Measurements from ENCODE around the gene ITSN2. TPM values are rescaled to one million over a fixed set of nuclear protein-coding genes. Genes with fewer than 3 reads are reported as not detected.

The ITSN2 gene
- total RNA-seq, 1 experiment from 2014 or later, result 26.5 TPM

DNA sequence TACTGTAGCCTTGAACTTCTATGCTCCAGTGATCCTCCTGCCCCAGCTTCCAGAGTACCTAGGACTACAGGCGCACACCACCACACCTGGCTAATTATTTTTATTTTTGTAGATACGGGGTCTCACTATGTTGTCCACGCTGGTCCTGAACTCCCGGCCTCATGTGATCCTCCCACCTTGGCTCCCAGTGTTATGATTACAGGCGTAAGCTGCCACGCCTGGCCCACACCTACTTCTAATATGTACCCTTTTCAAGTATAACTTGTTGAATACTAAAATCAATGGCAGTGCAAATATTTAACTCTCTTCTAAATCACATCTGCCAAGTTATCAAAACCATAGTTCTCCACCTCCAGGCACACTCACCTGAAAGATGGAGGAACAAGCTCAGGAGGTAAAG is 58.7 kb downstream of the ITSN2 start:
- H3K36me3 ChIP-seq (ENCODE audit: control insufficient read depth in 1 of 2, insufficient read depth in 2 of 2, low read length in 2 of 2), result peaks cover 4 to 14% of the 10 kb centered on the region in 2 experiments; a peak in 2 of 4 replicates
- no peak overlapping the region for H2AFZ ChIP-seq (ENCODE audit: low read depth, low read length, poor library complexity, severe bottlenecking)
- DNase-seq (ENCODE audit: low read depth, low spot score) (no peak), ATAC-seq (no peak)
- no peak overlapping the region for H3K4me2 ChIP-seq (ENCODE audit: low read length)
- no peaks in the 10 kb centered on the region for H3K9me3 ChIP-seq (ENCODE audit: control insufficient read depth in 1 of 2, insufficient read depth in 1 of 2, low read depth in 1 of 2, low read length in 2 of 2)
- ChIA-PET POLR2A (no interaction called here), RAD21 (ENCODE audit: low non-redundant PET in 1 of 2, low total read pairs in 2 of 2, uncharacterized antibody in 2 of 2, unreplicated experiment in 2 of 2) (no interaction called here), CTCF (no interaction called here)
- no peak overlapping the region for H3K9ac ChIP-seq (ENCODE audit: low read length)
- H3K79me2 ChIP-seq (ENCODE audit: insufficient read depth, low read length), result no peaks in the 10 kb centered on the region
- intact Hi-C loops (cut with micrococcal nuclease), result no loop called here
- H3K9me2 ChIP-seq (ENCODE audit: insufficient read depth), result no peaks in the 10 kb centered on the region
- no peaks in the 10 kb centered on the region for H3K27me3 ChIP-seq (ENCODE audit: insufficient read depth, low read length)
- no peak overlapping the region for H3K27ac ChIP-seq (ENCODE audit: low read depth, low read length)
- no TSS peak for BruUV-seq (replicated peaks)
- H4K20me1 ChIP-seq (ENCODE audit: insufficient read depth), result no peaks in the 10 kb centered on the region
- no peaks in the 10 kb centered on the region for H3K4me1 ChIP-seq (ENCODE audit: control insufficient read depth in 1 of 2, insufficient read depth in 2 of 2, low read length in 2 of 2)
- no peak overlapping the region for H3K4me3 ChIP-seq (replicated peaks in 1 of 2; ENCODE audit: low read depth in 1 of 2, low read length in 2 of 2)
- no peak for TF ChIP-seq SRF (IDR thresholded peaks at IDR 0.05; ENCODE audit: low read depth)
- TF ChIP-seq EZH2phosphoT487 (IDR thresholded peaks at IDR 0.05; ENCODE audit: borderline replicate concordance), result no peak
- TF ChIP-seq, protein P1, sequence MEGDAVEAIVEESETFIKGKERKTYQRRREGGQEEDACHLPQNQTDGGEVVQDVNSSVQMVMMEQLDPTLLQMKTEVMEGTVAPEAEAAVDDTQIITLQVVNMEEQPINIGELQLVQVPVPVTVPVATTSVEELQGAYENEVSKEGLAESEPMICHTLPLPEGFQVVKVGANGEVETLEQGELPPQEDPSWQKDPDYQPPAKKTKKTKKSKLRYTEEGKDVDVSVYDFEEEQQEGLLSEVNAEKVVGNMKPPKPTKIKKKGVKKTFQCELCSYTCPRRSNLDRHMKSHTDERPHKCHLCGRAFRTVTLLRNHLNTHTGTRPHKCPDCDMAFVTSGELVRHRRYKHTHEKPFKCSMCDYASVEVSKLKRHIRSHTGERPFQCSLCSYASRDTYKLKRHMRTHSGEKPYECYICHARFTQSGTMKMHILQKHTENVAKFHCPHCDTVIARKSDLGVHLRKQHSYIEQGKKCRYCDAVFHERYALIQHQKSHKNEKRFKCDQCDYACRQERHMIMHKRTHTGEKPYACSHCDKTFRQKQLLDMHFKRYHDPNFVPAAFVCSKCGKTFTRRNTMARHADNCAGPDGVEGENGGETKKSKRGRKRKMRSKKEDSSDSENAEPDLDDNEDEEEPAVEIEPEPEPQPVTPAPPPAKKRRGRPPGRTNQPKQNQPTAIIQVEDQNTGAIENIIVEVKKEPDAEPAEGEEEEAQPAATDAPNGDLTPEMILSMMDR (IDR thresholded peaks at IDR 0.05 in 2 of 3, conservative IDR thresholded peaks at IDR 0.05 in 1 of 3; ENCODE audit: borderline replicate concordance in 1 of 3, insufficient read depth in 1 of 3, low read depth in 2 of 3, low read length in 2 of 3), result no peak
- TF ChIP-seq SIN3A (IDR thresholded peaks at IDR 0.05; ENCODE audit: low read depth), result no peak

DNA sequence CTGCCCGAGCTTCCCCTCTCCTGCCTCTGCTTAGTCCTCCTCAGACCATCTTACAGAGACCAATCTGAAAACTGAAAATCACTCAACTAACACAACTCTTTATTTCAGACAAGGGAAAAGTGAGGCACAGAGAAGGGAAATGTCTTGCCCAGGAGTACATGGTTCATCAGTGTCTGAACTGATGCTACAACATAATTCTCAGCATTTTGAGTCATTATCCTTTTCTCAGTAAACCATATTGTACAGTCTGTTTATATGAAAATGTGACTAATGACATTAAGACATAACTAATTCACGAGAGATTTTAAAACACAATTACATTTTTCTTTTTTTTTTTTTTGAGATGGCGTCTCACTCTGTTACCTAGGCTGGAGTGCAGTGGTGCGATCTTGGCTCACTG is 62.7 kb downstream of the ITSN2 start:
- Histone ChIP-seq H3K9me3 (ENCODE audit: control insufficient read depth in 1 of 2, insufficient read depth in 1 of 2, low read depth in 1 of 2, low read length in 2 of 2) (no peaks in the 10 kb centered on the region), H3K79me2 (ENCODE audit: insufficient read depth, low read length) (no peaks in the 10 kb centered on the region), H3K4me3 (replicated peaks in 1 of 2; ENCODE audit: low read depth in 1 of 2, low read length in 2 of 2) (no peak overlapping the region), H3K4me1 (ENCODE audit: control insufficient read depth in 1 of 2, insufficient read depth in 2 of 2, low read length in 2 of 2) (no peaks in the 10 kb centered on the region), H4K20me1 (ENCODE audit: insufficient read depth) (no peaks in the 10 kb centered on the region), H3K4me2 (ENCODE audit: low read length) (no peak overlapping the region), H2AFZ (ENCODE audit: low read depth, low read length, poor library complexity, severe bottlenecking) (no peak overlapping the region), H3K27me3 (ENCODE audit: insufficient read depth, low read length) (no peaks in the 10 kb centered on the region), H3K9ac (ENCODE audit: low read length) (no peak overlapping the region), H3K36me3 (ENCODE audit: control insufficient read depth in 1 of 2, insufficient read depth in 2 of 2, low read length in 2 of 2) (peaks cover 12 to 16% of the 10 kb centered on the region in 2 experiments; a peak in 2 of 4 replicates), H3K9me2 (ENCODE audit: insufficient read depth) (no peaks in the 10 kb centered on the region), H3K27ac (ENCODE audit: low read depth, low read length) (no peak overlapping the region)
- CTCF ChIA-PET, result no interaction called here
- RAD21 ChIA-PET (ENCODE audit: low non-redundant PET in 1 of 2, low total read pairs in 2 of 2, uncharacterized antibody in 2 of 2, unreplicated experiment in 2 of 2), result no interaction called here
- BruUV-seq (replicated peaks), result no TSS peak
- POLR2A ChIA-PET, result no interaction called here
- ATAC-seq (no peak), DNase-seq (ENCODE audit: low read depth, low spot score) (no peak)
- intact Hi-C loops (cut with micrococcal nuclease), result no loop called here
- TF ChIP-seq ZFX (IDR thresholded peaks at IDR 0.05) (no peak), YY1 (IDR thresholded peaks at IDR 0.05; ENCODE audit: extremely low read depth, insufficient replicate concordance, low read depth, low read length) (no peak), CEBPB (IDR thresholded peaks at IDR 0.05; ENCODE audit: low read depth) (no peak), ELF1 (IDR thresholded peaks at IDR 0.05; ENCODE audit: borderline replicate concordance, low read depth) (no peak), SP1 (IDR thresholded peaks at IDR 0.05; ENCODE audit: low read depth) (no peak), POLR2AphosphoS5 (IDR thresholded peaks at IDR 0.05; ENCODE audit: low read depth, low read length) (no peak), SIN3A (IDR thresholded peaks at IDR 0.05; ENCODE audit: low read depth) (no peak), SRF (IDR thresholded peaks at IDR 0.05; ENCODE audit: low read depth) (no peak)
- TF ChIP-seq, protein P2, sequence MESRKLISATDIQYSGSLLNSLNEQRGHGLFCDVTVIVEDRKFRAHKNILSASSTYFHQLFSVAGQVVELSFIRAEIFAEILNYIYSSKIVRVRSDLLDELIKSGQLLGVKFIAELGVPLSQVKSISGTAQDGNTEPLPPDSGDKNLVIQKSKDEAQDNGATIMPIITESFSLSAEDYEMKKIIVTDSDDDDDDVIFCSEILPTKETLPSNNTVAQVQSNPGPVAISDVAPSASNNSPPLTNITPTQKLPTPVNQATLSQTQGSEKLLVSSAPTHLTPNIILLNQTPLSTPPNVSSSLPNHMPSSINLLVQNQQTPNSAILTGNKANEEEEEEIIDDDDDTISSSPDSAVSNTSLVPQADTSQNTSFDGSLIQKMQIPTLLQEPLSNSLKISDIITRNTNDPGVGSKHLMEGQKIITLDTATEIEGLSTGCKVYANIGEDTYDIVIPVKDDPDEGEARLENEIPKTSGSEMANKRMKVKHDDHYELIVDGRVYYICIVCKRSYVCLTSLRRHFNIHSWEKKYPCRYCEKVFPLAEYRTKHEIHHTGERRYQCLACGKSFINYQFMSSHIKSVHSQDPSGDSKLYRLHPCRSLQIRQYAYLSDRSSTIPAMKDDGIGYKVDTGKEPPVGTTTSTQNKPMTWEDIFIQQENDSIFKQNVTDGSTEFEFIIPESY (IDR thresholded peaks at IDR 0.05; ENCODE audit: extremely low read depth, insufficient replicate concordance, low read length), result no peak
- TF ChIP-seq, protein P3, sequence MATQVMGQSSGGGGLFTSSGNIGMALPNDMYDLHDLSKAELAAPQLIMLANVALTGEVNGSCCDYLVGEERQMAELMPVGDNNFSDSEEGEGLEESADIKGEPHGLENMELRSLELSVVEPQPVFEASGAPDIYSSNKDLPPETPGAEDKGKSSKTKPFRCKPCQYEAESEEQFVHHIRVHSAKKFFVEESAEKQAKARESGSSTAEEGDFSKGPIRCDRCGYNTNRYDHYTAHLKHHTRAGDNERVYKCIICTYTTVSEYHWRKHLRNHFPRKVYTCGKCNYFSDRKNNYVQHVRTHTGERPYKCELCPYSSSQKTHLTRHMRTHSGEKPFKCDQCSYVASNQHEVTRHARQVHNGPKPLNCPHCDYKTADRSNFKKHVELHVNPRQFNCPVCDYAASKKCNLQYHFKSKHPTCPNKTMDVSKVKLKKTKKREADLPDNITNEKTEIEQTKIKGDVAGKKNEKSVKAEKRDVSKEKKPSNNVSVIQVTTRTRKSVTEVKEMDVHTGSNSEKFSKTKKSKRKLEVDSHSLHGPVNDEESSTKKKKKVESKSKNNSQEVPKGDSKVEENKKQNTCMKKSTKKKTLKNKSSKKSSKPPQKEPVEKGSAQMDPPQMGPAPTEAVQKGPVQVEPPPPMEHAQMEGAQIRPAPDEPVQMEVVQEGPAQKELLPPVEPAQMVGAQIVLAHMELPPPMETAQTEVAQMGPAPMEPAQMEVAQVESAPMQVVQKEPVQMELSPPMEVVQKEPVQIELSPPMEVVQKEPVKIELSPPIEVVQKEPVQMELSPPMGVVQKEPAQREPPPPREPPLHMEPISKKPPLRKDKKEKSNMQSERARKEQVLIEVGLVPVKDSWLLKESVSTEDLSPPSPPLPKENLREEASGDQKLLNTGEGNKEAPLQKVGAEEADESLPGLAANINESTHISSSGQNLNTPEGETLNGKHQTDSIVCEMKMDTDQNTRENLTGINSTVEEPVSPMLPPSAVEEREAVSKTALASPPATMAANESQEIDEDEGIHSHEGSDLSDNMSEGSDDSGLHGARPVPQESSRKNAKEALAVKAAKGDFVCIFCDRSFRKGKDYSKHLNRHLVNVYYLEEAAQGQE (IDR thresholded peaks at IDR 0.05; ENCODE audit: low read depth), result no peak

Measured in HCT116 (cell line).